Subcutaneous abdominal adipose tissue (tissue), 5 donors: ENCODE data around the gene CTIF.

Experiments
- H3K27ac ChIP-seq: one replicate; pipeline ENCODE4 v1.7.0; 2013; ENCODE audit warnings: low read depth, mild to moderate bottlenecking, inconsistent platforms, low read length, moderate library complexity
- H3K27me3 ChIP-seq, 5 donors: one replicate each; pipeline ENCODE4 v1.7.0; 2013; ENCODE audit warnings: low read length in 5 of 5, inconsistent platforms in 1 of 5; ENCODE audit not compliant: control insufficient read depth in 5 of 5, insufficient read depth in 4 of 5
- H3K36me3 ChIP-seq, 5 donors: one replicate each; pipeline ENCODE4 v1.7.0; 2013; ENCODE audit warnings: low read length in 5 of 5; ENCODE audit not compliant: control insufficient read depth in 5 of 5, insufficient read depth in 5 of 5
- H3K4me1 ChIP-seq, 5 donors: one replicate each; pipeline ENCODE4 v1.7.0; 2013; ENCODE audit warnings: low read length in 5 of 5, mild to moderate bottlenecking in 3 of 5, moderate library complexity in 1 of 5; ENCODE audit not compliant: control insufficient read depth in 5 of 5, insufficient read depth in 5 of 5
- H3K4me3 ChIP-seq, 5 donors: one replicate each; pipeline ENCODE4 v1.7.0; 2013; ENCODE audit warnings: low read length in 5 of 5, low read depth in 1 of 5
- H3K9ac ChIP-seq, 5 donors: one replicate each; pipeline ENCODE4 v1.7.0; 2013; ENCODE audit warnings: low read length in 5 of 5, mild to moderate bottlenecking in 4 of 5, moderate library complexity in 3 of 5
- H3K9me3 ChIP-seq, 5 donors: one replicate each; pipeline ENCODE4 v1.7.0; 2013; ENCODE audit warnings: low read length in 5 of 5; ENCODE audit not compliant: control insufficient read depth in 5 of 5
- donor health status: healthy.
- donor health status: healthy.
- donor health status: healthy.
- donor health status: healthy.
- donor health status: healthy.

Gene CTIF

GRCh38 chr18:48882379-48882778 lies 343.5 kb downstream of the CTIF start:
- H3K9ac ChIP-seq: no peak overlapping the region
- no peak overlapping the region for H3K4me3 ChIP-seq
- no peaks in the 10 kb centered on the region for H3K36me3 ChIP-seq
- no peak overlapping the region for H3K27ac ChIP-seq
- no peaks in the 10 kb centered on the region for H3K27me3 ChIP-seq
- no peaks in the 10 kb centered on the region for H3K9me3 ChIP-seq
- H3K4me1 ChIP-seq: peaks cover 0 to 22% (median 0%) of the 10 kb centered on the region in 5 donors

GRCh38 chr18:48884306-48884705 lies 345.5 kb downstream of the CTIF start:
- Histone ChIP-seq H3K27ac (no peak overlapping the region), H3K4me3 (no peak overlapping the region), H3K27me3 (no peaks in the 10 kb centered on the region), H3K9me3 (no peaks in the 10 kb centered on the region), H3K9ac (no peak overlapping the region), H3K4me1 (peaks cover 0 to 30% (median 10%) of the 10 kb centered on the region in 5 donors), H3K36me3 (no peaks in the 10 kb centered on the region)

- peaks cover 0 to 32% (median 15%) of the 10 kb centered on the region in 5 donors for H3K4me1 ChIP-seq
- no peaks in the 10 kb centered on the region for H3K9me3 ChIP-seq
- H3K27me3 ChIP-seq: no peaks in the 10 kb centered on the region
- no peaks in the 10 kb centered on the region for H3K36me3 ChIP-seq
- H3K9ac ChIP-seq: no peak overlapping the region
- H3K27ac ChIP-seq: no peak overlapping the region
- H3K4me3 ChIP-seq: no peak overlapping the region
Measured at GRCh38 chr18:48884771-48885170, 345.9 kb downstream of the CTIF start.

- H3K36me3 ChIP-seq: no peaks in the 10 kb centered on the region
- H3K4me3 ChIP-seq: no peak overlapping the region
- no peak overlapping the region for H3K27ac ChIP-seq
- H3K9ac ChIP-seq: no peak overlapping the region
- peaks cover 0 to 32% (median 15%) of the 10 kb centered on the region in 5 donors for H3K4me1 ChIP-seq
- no peaks in the 10 kb centered on the region for H3K9me3 ChIP-seq
- H3K27me3 ChIP-seq: no peaks in the 10 kb centered on the region
Measured at GRCh38 chr18:48885266-48885923, 346.6 kb downstream of the CTIF start.

- no peak overlapping the region for H3K4me3 ChIP-seq
- peaks cover 0 to 32% (median 15%) of the 10 kb centered on the region in 5 donors for H3K4me1 ChIP-seq
- no peak overlapping the region for H3K9ac ChIP-seq
- H3K9me3 ChIP-seq: no peaks in the 10 kb centered on the region
- H3K36me3 ChIP-seq: no peaks in the 10 kb centered on the region
- no peaks in the 10 kb centered on the region for H3K27me3 ChIP-seq
- no peak overlapping the region for H3K27ac ChIP-seq
Measured at GRCh38 chr18:48885924-48886400, 347.1 kb downstream of the CTIF start.

DNA sequence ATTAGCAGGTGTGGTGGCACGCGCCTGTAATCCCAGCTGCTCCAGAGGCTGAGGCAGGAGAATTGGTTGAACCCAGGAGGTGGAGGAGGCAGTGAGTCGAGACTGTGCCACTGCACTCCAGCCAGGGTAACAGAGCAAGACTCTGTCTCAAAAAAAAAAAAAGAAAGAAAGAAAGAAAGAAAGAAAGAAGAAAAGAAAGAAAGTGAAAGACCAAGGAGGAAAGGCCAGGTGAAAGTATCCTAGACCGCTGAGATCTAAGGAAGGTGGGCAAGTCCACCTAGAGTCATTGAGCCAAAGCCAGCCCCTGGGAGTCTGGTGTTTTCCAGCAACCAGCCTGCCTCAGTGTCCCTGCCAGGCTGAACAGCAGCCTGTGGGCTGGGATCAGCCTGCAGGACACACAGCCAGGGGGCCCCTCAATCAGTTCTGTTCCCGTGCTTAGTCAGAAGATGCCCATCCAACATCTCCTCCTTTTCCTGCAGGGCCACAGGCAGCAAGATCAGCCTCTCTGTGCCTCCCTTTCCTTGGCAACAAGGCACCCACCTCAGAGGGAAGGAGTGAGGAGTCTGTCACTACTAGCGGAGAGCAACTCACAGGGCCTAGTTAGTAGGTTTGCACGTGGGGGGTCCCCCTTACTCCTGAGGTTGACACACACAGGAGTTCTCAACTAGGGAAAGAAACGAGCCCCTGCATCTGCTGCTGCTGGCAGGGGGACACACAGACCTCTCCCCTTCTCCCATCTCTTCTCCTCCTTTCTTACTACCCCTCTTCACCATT lies 347.9 kb downstream of the CTIF start:
- no peak overlapping the region for H3K27ac ChIP-seq
- no peak overlapping the region for H3K4me3 ChIP-seq
- peaks cover 0 to 32% (median 15%) of the 10 kb centered on the region in 5 donors for H3K4me1 ChIP-seq
- H3K9me3 ChIP-seq: no peaks in the 10 kb centered on the region
- H3K27me3 ChIP-seq: no peaks in the 10 kb centered on the region
- no peaks in the 10 kb centered on the region for H3K36me3 ChIP-seq
- no peak overlapping the region for H3K9ac ChIP-seq

DNA sequence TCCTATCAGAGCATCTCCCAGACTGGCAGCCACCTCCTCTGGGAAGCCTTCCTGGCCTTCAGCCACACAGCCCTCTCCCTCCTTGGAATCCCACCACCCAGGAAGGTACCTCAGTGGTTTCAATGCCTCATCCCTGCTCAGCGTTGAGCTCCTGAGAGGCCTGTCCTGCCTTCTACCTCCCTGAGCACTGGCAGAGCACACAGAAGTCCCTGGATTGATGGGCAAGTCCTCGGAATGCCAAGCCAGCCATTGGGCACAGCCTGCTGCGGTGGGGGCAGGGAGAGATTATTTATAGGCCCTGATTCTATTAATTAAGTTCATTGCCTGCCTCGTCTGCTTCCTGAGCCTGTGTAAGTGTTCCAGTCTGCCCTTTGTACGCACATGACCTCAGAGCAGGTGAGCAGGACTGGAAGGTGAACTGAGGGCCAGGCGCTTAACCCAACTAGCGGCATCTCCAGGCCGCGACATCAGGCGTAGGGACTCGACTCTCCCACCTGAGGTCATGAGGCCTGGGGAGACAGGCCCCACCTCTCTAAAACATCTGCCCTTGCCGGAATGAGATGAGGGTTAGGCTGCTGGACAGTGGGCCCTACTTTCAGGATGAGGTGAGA lies 348.6 kb downstream of the CTIF start:
- Histone ChIP-seq H3K27ac (no peak overlapping the region), H3K4me1 (peaks cover 0 to 32% (median 15%) of the 10 kb centered on the region in 5 donors), H3K4me3 (no peak overlapping the region), H3K36me3 (no peaks in the 10 kb centered on the region), H3K27me3 (no peaks in the 10 kb centered on the region), H3K9ac (no peak overlapping the region), H3K9me3 (no peaks in the 10 kb centered on the region)

DNA sequence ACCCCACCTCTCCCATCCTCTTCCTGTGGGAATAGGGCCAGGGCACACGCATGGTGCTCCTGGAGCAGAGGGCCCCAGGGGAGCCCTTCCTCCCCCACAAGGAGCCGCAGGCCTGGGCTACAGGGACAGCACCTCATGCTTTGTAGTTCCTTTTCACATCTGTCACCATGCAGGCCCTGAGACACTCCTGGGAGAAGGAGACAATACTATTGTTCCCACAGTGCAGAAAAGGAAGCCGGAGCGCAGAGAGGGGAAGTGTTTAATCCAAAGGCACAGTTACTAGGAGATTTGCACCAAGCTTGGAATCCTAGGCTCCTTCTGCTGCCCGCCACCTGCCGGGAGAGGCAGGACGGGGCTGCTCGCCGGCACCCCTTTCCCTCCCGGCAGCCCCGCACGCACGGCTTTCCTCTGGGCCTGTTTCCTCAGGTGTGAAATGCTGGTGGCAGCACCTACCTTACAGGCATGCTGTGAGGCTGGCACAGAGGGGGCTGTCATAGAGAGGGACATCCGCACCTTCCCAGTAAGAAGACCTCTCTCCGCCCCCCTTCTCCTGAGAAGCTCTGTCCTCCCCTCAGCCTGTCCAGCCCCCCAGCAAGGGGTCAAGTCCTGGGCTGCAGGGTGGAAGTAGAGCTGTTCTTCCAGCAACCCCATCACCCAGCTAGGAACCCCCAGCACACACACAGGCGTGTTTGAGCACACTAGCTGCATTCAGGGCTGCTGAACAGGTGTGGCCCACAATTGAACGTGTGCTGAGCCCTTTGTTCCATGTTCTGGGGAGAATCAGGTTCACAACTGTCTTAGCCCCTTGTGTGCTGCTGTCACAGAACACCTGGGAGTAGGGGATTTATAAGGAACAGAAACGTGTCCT lies 349.3 kb downstream of the CTIF start:
- H3K36me3 ChIP-seq: no peaks in the 10 kb centered on the region
- peaks cover 0 to 32% (median 15%) of the 10 kb centered on the region in 5 donors for H3K4me1 ChIP-seq
- no peak overlapping the region for H3K4me3 ChIP-seq
- H3K27me3 ChIP-seq: no peaks in the 10 kb centered on the region
- H3K9ac ChIP-seq: no peak overlapping the region
- H3K9me3 ChIP-seq: no peaks in the 10 kb centered on the region
- H3K27ac ChIP-seq: no peak overlapping the region

DNA sequence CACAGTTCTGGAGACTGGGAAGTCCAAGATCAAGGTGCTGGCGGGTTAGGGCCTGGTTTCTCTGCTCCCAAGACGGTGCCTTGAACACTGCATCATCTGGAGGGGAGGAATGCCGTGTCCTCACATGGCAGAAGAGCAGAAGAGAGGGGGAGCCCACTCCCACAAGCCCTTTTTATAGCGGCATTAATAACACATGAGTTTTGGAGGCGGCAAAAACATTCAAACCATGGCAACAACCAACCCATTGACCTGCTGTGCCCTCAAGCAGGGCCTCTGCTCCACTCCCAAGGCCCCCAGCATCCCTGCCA lies 349.9 kb downstream of the CTIF start:
- Histone ChIP-seq H3K9ac (no peak overlapping the region), H3K9me3 (no peaks in the 10 kb centered on the region), H3K36me3 (no peaks in the 10 kb centered on the region), H3K27me3 (no peaks in the 10 kb centered on the region), H3K27ac (no peak overlapping the region), H3K4me3 (no peak overlapping the region), H3K4me1 (peaks cover 0 to 32% (median 15%) of the 10 kb centered on the region in 5 donors)
